ENCODE measurements around the gene AMPD2. TPM values are rescaled to one million over a fixed set of nuclear protein-coding genes. Genes with fewer than 3 reads are reported as not detected.
"Not testable (repeated sequence)": the region's sequence is repeated elsewhere in the genome, so short reads cannot be mapped to it uniquely, and the experiment has no call there.

AMPD2 gene
- polyA plus RNA-seq, 3 donors, result 75.0 to 961 (median 117) TPM

DNA sequence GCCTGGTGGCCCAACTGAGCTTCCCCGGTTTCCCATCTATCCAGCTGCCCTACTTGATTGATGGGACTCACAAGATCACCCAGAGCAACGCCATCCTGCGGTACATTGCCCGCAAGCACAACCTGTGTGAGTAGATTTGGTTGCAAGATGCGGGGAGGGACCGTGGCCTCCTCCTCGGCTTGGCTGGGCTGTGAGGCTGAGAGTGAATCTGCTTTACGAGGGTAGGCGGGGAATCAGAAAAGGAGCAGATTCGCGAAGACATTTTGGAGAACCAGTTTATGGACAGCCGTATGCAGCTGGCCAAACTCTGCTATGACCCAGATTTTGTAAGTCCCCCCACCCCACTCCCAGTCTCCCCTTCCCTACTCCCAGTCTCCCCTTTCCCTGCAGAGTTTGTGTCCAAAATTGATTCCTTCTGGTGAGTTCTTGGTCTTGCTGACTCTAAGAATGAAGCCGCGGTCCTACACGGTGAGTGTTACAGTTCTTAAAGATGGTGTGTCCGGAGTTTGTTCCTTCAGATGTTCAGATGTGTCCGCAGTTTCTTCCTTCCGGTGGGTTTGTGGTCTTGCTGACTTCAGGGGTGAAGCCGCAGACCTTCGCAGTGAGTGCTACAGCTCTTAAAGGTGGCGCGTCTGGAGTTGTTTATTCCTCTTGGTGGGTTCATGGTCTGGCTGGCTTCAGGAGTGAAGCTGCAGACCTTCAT, 49.8 kb downstream of the AMPD2 start:
- H3K4me1 ChIP-seq (ENCODE audit: control insufficient read depth in 1 of 2, insufficient read depth in 2 of 2, low read length in 2 of 2), result peaks cover 9 to 12% of the 10 kb centered on the region in 2 donors
- Mint-ChIP-seq H3K27me3 (ENCODE audit: low read depth in 3 of 3) (peaks cover 3 to 10% (median 4%) of the 10 kb centered on the region in 3 donors), H3K9me3 (peaks cover 0 to 8% (median 0%) of the 10 kb centered on the region in 7 donors), H3K36me3 (peaks cover 2 to 3% of the 10 kb centered on the region in 2 donors), H3K4me3 (peak overlapping the region; percentile 51 to 76), H3K27ac (peak overlapping the region in 1 of 7 donors; percentile 68), H3K4me1 (peaks cover 22% of the 10 kb centered on the region)
- H2AFZ ChIP-seq (ENCODE audit: insufficient read depth, low read depth, low read length, poor library complexity, severe bottlenecking), result peak overlapping the region; percentile 38
- no peaks in the 10 kb centered on the region for H3K79me2 ChIP-seq (ENCODE audit: insufficient read depth, low read length)
- no peaks in the 10 kb centered on the region for H3K27me3 ChIP-seq (ENCODE audit: control insufficient read depth in 2 of 2, insufficient read depth in 2 of 2, low read length in 2 of 2)
- H3K27ac ChIP-seq (ENCODE audit: low read depth in 1 of 2, low read length in 2 of 2), result no peak overlapping the region
- no peaks in the 10 kb centered on the region for H3K36me3 ChIP-seq (replicated peaks in 1 of 2; ENCODE audit: control insufficient read depth in 1 of 2, insufficient read depth in 2 of 2, low read length in 2 of 2)
- H3K9ac ChIP-seq (ENCODE audit: insufficient read depth, low read length, poor library complexity, severe bottlenecking), result no peak overlapping the region
- TF ChIP-seq, protein P1, sequence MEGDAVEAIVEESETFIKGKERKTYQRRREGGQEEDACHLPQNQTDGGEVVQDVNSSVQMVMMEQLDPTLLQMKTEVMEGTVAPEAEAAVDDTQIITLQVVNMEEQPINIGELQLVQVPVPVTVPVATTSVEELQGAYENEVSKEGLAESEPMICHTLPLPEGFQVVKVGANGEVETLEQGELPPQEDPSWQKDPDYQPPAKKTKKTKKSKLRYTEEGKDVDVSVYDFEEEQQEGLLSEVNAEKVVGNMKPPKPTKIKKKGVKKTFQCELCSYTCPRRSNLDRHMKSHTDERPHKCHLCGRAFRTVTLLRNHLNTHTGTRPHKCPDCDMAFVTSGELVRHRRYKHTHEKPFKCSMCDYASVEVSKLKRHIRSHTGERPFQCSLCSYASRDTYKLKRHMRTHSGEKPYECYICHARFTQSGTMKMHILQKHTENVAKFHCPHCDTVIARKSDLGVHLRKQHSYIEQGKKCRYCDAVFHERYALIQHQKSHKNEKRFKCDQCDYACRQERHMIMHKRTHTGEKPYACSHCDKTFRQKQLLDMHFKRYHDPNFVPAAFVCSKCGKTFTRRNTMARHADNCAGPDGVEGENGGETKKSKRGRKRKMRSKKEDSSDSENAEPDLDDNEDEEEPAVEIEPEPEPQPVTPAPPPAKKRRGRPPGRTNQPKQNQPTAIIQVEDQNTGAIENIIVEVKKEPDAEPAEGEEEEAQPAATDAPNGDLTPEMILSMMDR (IDR thresholded peaks at IDR 0.05), result no peak
- DNase-seq, result no peak
- intact Hi-C loops (cut with micrococcal nuclease), result no loop called here
- H4K20me1 ChIP-seq (ENCODE audit: insufficient read depth, low read length), result no peaks in the 10 kb centered on the region
- no peaks in the 10 kb centered on the region for H3K9me3 ChIP-seq (replicated peaks in 1 of 2; ENCODE audit: control insufficient read depth in 1 of 2, insufficient read depth in 1 of 2, low read length in 2 of 2)
- no peak overlapping the region for H3K4me3 ChIP-seq (replicated peaks in 1 of 3; ENCODE audit: low read depth in 2 of 3, low read length in 3 of 3)
- WGBS (ENCODE audit: insufficient coverage), result 63% methylated on average over 16 of the region's 22 CpGs
- H3K4me2 ChIP-seq (replicated peaks; ENCODE audit: extremely low read depth, low read length, poor library complexity, severe bottlenecking), result peak overlapping the region; percentile 33

DNA sequence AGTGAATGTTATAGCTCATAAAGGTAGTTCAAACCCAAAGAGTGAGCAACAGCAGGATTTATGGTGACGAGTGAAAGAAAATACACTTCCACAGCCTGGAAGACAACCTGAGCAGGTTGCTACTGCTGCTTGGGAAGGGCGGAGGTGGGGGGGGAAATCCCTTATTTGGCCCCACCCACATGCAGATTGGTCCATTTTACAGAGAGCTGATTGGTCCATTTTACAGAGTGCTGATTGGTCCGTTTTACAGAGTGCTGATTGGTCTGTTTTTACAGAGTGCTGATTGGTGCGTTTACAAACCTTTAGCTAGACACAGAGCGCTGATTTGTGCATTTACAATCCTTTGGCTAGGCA, 50.3 kb downstream of the AMPD2 start:
- H3K36me3 ChIP-seq (replicated peaks in 1 of 2; ENCODE audit: control insufficient read depth in 1 of 2, insufficient read depth in 2 of 2, low read length in 2 of 2); H3K4me3 ChIP-seq (replicated peaks in 1 of 3; ENCODE audit: low read depth in 2 of 3, low read length in 3 of 3); H3K79me2 ChIP-seq (ENCODE audit: insufficient read depth, low read length); H3K9ac ChIP-seq (ENCODE audit: insufficient read depth, low read length, poor library complexity, severe bottlenecking); H3K27ac ChIP-seq (ENCODE audit: low read depth in 1 of 2, low read length in 2 of 2); intact Hi-C loops (cut with micrococcal nuclease); H3K4me2 ChIP-seq (replicated peaks; ENCODE audit: extremely low read depth, low read length, poor library complexity, severe bottlenecking); H3K36me3 Mint-ChIP-seq; DNase-seq; H3K27me3 ChIP-seq (ENCODE audit: control insufficient read depth in 2 of 2, insufficient read depth in 2 of 2, low read length in 2 of 2); H3K27ac Mint-ChIP-seq; H3K9me3 ChIP-seq (replicated peaks in 1 of 2; ENCODE audit: control insufficient read depth in 1 of 2, insufficient read depth in 1 of 2, low read length in 2 of 2); H4K20me1 ChIP-seq (ENCODE audit: insufficient read depth, low read length); H3K9me3 Mint-ChIP-seq: not testable (repeated sequence)
- H3K27me3 Mint-ChIP-seq (ENCODE audit: low read depth in 3 of 3), result peaks cover 3 to 10% (median 4%) of the 10 kb centered on the region in 3 donors
- 100% methylated on average over 1 of the region's 5 CpGs for WGBS (ENCODE audit: insufficient coverage)
- Histone ChIP-seq H2AFZ (ENCODE audit: insufficient read depth, low read depth, low read length, poor library complexity, severe bottlenecking) (peak overlapping the region; percentile 38), H3K4me1 (ENCODE audit: control insufficient read depth in 1 of 2, insufficient read depth in 2 of 2, low read length in 2 of 2) (peaks cover 9 to 12% of the 10 kb centered on the region in 2 donors)
- H3K4me1 Mint-ChIP-seq, result peaks cover 22% of the 10 kb centered on the region
- H3K4me3 Mint-ChIP-seq, result peak overlapping the region; percentile 51 to 76
